HG02852 (cell line): ENCODE results near the gene DEPDC5.

ENCODE experiments used
- ATAC-seq: cut with Tn5 transposase; IDR thresholded peaks from one replicate; pipeline ENCODE4 v1.9.1; 2021; ENCODE audit warnings: mild to moderate bottlenecking, moderate library complexity; ENCODE audit not compliant: unreplicated experiment

The DEPDC5 gene

DNA sequence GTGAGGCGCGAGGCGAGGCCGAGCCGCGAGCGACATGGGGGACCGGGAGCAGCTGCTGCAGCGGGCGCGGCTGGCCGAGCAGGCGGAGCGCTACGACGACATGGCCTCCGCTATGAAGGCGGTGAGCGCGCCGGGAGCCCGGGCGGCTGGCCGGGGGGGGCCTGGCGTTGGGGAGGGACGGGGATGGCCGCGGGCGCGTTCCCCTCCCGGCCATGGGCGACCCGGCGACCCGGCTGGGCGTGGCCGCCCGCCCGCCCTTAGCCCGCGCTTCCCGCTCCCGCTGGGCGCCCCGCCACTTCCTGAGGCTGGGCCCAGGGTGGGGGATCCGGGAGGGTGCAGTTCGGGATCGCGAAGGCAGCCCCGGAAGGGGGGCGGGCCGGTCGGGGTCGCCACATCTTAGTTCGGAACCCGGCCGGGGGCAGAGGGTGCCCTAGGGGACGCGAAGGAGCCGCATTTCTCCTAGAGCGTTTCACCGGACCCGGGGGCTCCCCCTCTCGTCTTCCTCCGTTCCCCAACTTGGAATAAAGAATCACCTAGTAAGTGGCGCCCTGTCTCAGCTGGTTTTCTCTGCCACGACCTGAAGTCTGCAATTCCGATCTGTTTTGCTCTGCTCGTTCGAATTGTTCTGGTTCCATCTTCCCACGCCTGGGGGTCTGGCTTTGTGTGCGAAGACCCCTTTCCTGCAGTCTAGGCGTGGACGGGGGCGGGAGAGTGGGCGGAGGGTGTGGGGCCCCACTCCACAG is 191.1 kb downstream of the DEPDC5 start:
- ATAC-seq = peak; percentile 31

DNA sequence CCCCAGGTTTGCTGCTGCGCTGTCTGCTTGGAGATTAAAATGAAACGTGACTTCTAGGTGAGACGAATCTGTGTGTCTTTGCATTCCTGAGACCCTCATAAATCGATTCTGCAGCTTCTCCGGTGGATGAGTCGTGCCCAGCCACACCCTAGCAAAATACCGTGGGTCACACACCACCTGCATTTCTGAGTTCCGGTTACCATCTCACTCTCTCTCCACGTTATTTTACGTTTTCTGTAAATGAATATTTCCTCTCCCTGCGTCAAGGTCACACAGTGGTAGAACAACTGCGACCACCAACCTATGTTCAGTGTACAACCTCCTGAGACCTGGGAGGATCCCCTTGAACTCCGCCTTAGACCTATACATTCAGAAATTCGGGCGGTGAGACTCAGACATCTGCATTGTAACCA is 191.6 kb downstream of the DEPDC5 start:
- ATAC-seq = no peak

DNA sequence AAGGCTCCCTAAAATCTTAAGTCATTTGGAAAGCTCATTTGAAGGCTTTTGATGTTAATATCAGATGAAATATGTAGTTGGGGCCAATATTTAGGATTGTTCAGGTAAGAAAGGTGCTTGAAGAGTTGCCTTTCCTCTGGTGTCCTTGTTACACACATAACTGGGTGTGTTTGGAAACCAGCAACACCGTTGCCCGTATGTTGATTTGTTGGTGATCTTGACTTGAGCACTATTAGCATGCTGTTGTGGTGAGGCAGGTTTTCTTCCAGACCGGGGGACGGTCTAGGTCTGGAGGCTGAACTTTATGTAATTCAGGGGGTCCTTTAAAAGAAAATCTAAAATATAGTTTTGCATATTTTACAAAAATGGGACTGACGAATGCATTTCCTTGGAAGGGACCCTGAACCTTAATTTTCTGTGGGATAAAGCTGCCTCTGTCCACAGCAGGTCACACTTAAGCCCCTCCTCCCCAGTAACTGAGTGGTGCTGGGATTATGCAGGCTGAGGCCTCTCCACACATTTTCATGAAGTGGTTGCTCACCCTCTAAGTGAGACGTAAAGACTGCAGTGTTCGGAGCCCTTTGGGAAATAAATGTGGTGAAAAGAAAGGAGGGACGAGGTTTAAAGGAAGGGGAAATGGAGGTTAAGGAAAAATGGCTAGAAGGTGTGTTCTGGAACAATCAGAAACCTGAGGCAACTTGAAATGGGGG is 192.3 kb downstream of the DEPDC5 start:
- no peak for ATAC-seq

DNA sequence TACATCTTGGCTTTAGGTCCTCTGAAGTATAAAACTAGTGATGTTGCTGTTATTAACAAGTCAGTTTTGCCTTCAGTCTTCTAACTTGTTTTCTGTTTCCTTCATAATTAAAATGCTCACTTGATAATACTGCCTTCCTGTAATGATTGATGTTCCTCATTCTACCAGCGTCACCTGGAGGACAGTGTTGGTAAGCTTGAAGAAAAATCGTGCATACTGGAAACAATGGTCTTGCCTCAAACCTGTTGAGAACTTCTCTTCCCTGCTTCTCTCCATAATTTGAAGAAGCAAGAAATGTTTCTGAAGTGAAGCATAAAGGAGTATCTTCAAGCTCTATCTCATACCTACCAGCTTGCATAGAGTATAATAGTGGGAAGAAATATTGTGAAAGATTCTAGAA is 193.5 kb downstream of the DEPDC5 start:
- ATAC-seq = no peak

DNA sequence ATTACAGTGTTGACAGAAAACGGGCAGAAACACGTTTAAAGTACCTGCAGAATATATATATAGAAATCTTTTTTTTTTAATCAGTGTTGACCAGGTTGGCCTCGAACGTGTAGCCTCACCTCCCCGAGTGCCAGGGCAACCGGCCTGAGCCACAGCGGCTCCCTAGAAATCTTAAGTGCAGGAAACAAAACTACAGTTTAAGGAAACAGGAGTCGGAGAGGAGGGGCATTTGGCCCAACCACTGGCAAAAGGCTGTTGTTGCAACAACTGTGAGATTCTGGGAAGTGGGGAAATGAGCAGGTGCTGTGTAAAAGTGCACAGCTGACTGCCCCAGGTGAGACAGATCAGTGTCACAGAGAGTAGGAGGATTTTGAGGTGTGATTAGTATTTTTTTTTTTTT is 194.2 kb downstream of the DEPDC5 start:
- ATAC-seq = no peak

DNA sequence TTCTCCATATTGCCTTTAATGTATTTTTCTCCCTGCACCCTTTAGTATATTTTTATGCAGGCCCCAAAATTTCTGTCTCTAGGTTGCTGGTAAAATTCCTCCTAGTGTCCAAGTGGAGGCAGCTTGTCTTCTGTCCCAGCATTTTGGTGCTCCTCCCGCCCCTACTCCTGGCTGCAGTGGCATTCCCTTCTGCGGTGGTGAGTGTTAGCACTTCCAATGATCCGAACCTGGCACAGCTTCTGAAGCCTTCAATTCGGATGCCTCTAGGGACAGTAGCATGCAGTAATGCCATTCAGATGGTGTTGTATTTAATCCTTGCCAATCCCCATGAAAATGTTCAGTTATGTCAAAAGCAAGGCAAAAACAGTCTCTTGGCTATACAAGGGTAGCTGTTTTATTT is 196.4 kb downstream of the DEPDC5 start:
- ATAC-seq = no peak

DNA sequence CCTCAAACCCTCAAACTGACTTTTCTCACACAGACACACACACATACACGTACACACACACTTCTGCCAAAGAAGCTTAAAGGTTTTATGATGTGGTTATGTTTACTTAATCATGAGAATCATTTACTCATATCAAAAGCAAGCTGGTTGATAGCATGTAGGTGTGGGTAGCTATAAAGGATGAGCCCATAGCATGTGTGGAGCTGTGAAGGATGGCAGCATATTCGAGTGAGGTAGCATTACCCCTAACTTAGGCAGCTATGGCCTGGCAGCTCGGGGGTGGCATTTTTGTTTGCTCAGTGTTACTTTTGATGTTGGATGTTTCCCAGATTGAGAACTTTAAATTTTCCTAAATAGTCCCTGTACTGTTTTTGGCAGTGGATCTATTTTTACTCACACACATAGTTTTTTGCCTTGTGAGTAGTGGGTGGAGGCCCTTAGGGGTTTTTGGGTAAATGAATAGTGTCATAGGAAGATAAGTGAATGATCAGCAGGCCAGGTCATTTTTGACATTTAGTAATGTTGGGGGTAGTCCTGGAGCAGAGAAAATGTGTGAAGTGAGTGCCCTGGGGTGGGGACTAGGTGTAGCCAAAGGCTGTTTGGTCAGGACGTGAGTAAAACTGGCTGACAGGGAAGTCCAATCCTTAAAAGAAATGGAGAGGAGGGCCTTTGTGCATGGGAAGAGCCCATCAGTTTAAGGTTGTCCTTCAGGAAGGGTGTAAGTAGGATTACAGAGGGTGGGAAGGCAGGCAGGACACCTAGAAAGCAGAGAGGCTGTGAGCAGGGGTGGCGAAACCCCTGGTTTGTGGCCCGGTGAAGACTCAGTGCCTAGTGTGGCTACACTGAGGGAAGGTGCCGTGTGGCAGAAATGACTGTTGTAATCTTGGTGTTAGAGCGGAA is 197.6 kb downstream of the DEPDC5 start:
- ATAC-seq = no peak

DNA sequence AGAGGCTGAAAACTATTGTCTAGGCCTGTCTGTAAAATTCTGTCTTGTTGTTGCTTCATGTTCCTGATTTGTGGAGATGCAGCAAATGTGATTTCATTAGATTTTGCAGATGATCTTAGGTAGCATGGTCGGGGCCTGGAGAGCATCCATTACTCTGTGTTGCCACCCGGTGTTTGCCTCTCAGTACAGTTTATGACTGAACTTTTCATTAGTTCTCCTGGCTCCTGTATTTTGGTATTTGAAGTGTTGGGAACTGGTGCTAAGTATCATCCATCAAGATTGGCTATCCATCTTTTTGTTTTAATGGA is 198.2 kb downstream of the DEPDC5 start:
- ATAC-seq = no peak

DNA sequence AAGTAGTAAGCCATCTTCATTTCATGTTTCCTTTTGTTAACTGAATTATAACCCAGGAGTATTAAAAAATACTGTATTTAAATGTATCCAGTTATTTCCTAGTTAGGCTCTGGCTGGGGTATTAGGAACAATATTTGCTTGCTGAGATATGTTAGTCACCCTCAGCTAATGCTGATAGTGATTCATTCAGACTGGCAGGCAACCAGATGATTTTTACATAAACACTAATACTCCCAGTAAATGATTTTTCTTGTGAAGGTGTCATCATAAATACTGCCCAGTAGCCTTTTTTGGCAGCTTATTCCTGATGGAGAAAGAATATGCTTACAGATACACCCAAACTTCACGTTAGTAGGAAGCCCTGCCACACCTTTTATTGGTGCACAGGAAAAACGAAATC is 198.7 kb downstream of the DEPDC5 start:
- ATAC-seq = no peak

DNA sequence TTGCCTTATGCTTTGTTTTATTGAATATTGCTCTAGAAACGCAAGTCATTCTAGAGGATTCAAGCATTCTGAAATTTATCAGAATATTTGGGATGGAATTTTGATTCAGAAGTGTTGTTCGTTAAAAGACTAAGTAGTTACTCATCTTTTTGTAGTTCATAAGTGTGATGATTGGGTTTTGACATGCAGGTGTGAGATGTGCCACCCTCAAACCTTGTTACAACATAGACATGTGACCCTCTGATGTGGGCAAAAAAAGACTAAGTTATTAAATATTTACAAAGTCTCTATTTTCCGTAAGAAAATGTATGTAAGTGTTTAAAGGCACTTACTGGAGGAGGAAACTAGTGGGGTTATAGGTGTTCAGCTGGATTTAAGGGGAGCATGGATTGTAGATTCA is 199.4 kb downstream of the DEPDC5 start:
- ATAC-seq = no peak

DNA sequence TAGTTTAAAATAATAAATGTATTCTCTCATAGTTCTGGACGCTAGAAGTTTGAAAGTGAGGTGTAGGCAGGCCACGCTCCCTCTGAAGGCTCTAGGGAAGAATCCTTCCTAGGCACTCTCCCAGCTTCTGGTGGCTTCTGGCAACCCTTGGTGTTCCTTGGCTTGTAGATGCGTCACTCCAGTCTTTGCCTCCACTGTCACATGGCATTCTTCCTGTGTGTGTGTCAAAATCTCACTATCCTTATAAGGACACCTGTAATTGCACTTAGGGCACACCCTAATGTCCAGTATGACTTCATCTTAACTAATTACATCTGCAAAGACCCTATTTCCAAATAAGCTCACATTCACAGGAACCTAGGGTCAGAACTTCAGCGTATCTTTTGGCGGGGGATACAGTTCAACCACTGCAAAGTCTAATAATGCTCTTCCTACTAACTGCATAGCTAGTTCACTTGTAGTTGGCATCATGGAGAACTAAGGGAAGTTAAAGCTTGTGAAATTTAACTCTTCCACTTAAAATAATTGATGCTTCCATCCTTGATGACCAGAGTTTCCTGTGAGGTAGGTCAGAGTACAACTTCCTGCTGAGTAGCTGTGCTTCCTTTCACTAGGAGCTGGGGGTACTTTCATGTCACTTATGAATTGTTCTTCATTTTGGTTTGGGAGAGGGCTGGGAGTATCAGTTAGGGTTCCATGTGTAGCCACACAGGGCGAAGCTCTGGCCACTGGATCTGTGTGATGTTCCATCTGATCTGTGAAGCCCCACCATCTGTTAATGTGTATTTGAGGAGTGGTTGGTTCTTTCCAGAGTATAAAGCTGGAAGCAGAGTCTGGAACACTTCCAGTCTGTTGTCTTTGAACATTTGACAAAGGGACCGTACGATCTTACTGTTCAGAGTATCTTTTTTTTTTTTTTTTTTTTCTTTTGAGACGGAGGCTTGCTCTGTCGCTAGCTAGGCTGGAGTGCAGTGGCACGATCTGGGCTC is 201.0 kb downstream of the DEPDC5 start:
- ATAC-seq = no peak

DNA sequence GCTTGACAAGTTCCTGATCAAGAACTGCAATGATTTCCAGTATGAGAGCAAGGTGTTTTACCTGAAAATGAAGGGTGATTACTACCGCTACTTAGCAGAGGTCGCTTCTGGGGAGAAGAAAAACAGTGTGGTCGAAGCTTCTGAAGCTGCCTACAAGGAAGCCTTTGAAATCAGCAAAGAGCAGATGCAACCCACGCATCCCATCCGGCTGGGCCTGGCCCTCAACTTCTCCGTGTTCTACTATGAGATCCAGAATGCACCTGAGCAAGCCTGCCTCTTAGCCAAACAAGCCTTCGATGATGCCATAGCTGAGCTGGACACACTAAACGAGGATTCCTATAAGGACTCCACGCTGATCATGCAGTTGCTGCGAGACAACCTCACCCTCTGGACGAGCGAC is 202.5 kb downstream of the DEPDC5 start:
- ATAC-seq = no peak
